GM18858 (cell line): ENCODE results near the gene IGF2R.
"Not testable (repeated sequence)": the region's sequence is repeated elsewhere in the genome, so short reads cannot be mapped to it uniquely, and the experiment has no call there.

ENCODE experiments used
- ATAC-seq: cut with Tn5 transposase; IDR thresholded peaks from one replicate; pipeline ENCODE4 v1.9.1; 2021; ENCODE audit not compliant: unreplicated experiment

The IGF2R gene

GRCh38 chr6:159951772-159952171, 17.1 kb upstream of the IGF2R start:
- ATAC-seq, result no peak

- ATAC-seq, result no peak
These were observed 16.4 kb upstream of the IGF2R start for GRCh38 chr6:159952289-159953005.

GRCh38 chr6:159953091-159953601, 15.7 kb upstream of the IGF2R start:
- ATAC-seq, result no peak

- ATAC-seq, result no peak
These were observed 12.9 kb upstream of the IGF2R start for GRCh38 chr6:159955945-159956361.

GRCh38 chr6:159957071-159957673, 11.7 kb upstream of the IGF2R start:
- ATAC-seq, result no peak

GRCh38 chr6:159959165-159959975, 9.5 kb upstream of the IGF2R start:
- peak; percentile 73 for ATAC-seq

GRCh38 chr6:159959976-159960384, 8.9 kb upstream of the IGF2R start:
- ATAC-seq, result no peak

GRCh38 chr6:159960485-159960884, 8.4 kb upstream of the IGF2R start:
- ATAC-seq, result no peak

- ATAC-seq, result no peak
These were observed 7.4 kb upstream of the IGF2R start for GRCh38 chr6:159961528-159961927.

GRCh38 chr6:159963111-159963510, 5.8 kb upstream of the IGF2R start:
- ATAC-seq, result no peak

GRCh38 chr6:159964046-159964445, 4.8 kb upstream of the IGF2R start:
- no peak for ATAC-seq

GRCh38 chr6:159966339-159966738, 2.5 kb upstream of the IGF2R start:
- no peak for ATAC-seq

GRCh38 chr6:159966981-159967380, 1.9 kb upstream of the IGF2R start:
- no peak for ATAC-seq

GRCh38 chr6:159967621-159968020, 1.3 kb upstream of the IGF2R start:
- ATAC-seq, result not testable (repeated sequence)

- ATAC-seq, result peak; percentile 11
These were observed 476 bp downstream of the IGF2R start for GRCh38 chr6:159969204-159969912.

GRCh38 chr6:159969921-159970320, 1.0 kb downstream of the IGF2R start:
- no peak for ATAC-seq

- ATAC-seq, result no peak
These were observed 1.8 kb downstream of the IGF2R start for GRCh38 chr6:159970659-159971063.

- no peak for ATAC-seq
These were observed 2.7 kb downstream of the IGF2R start for GRCh38 chr6:159971341-159972178.

- no peak for ATAC-seq
These were observed 3.8 kb downstream of the IGF2R start for GRCh38 chr6:159972506-159973268.
